K562 (cell line): Measurements from ENCODE around the gene SLC16A14. TPM values are rescaled to one million over a fixed set of nuclear protein-coding genes. Genes with fewer than 3 reads are reported as not detected.

ENCODE experiments used
- ADNP ChIP-seq: fragments of 200-800 bp; sonication (Bioruptor generic); IDR thresholded peaks from 2 replicates; pipeline ENCODE4 v1.6.1; 2016; ENCODE audit warnings: missing genetic modification characterization, missing compliant biosample characterization
- ARID2 ChIP-seq: fragments of 450-650 bp; IDR thresholded peaks from 2 replicates; pipeline ENCODE4 v1.6.1; 2017; ENCODE audit warnings: antibody characterized with exemption, mild to moderate bottlenecking
- ATF1 ChIP-seq, 2 experiments: fragments of 450-650 bp in 1 of 2; IDR thresholded peaks; 2 replicates each; pipeline ENCODE4 v1.6.1; 2016; ENCODE audit warnings: missing compliant biosample characterization in 1 of 2, missing genetic modification characterization in 1 of 2
- ATF7 ChIP-seq: fragments of 450-650 bp; IDR thresholded peaks from 2 replicates; pipeline ENCODE4 v1.7.1; 2014; ENCODE audit warnings: mild to moderate bottlenecking, moderate library complexity
- BRF1 ChIP-seq: IDR thresholded peaks from 3 replicates; pipeline ENCODE4 v1.6.1; 2011; ENCODE audit warnings: borderline replicate concordance, mild to moderate bottlenecking; ENCODE audit not compliant: insufficient read length; ENCODE audit errors: extremely low read depth
- CBFA2T3 ChIP-seq: fragments of 450-650 bp; IDR thresholded peaks from 2 replicates; pipeline ENCODE4 v1.6.1; 2017
- CC2D1A ChIP-seq: fragments of 450-650 bp; IDR thresholded peaks from 2 replicates; pipeline ENCODE4 v1.6.1; 2017; ENCODE audit warnings: mild to moderate bottlenecking
- EGR1 ChIP-seq: fragments of 450-650 bp; conservative IDR thresholded peaks from 2 replicates; pipeline ENCODE4 v1.6.1; 2017; ENCODE audit warnings: mild to moderate bottlenecking
- HDAC1 ChIP-seq, 2 experiments: fragments of 450-650 bp; IDR thresholded peaks; 2 replicates each; pipeline ENCODE4 v1.6.1; 2016 to 2017; ENCODE audit warnings: inconsistent platforms in 1 of 2, mild to moderate bottlenecking in 1 of 2, moderate library complexity in 1 of 2
- KLF16 ChIP-seq: IDR thresholded peaks from 2 replicates; pipeline ENCODE4 v1.6.1; 2016; ENCODE audit warnings: antibody characterized with exemption
- L3MBTL2 ChIP-seq: fragments of 450-650 bp; IDR thresholded peaks from 2 replicates; pipeline ENCODE4 v1.6.1; 2016; ENCODE audit warnings: mild to moderate bottlenecking, moderate library complexity
- NFIC ChIP-seq: fragments of 450-650 bp; IDR thresholded peaks from 2 replicates; pipeline ENCODE4 v1.6.1; 2017; ENCODE audit warnings: mild to moderate bottlenecking, inconsistent platforms
- NFYB ChIP-seq: IDR thresholded peaks from 2 replicates; pipeline ENCODE4 v1.6.1; 2011; ENCODE audit warnings: mild to moderate bottlenecking, moderate library complexity; ENCODE audit not compliant: insufficient read length; ENCODE audit errors: extremely low read depth
- NR2C1 ChIP-seq, 2 experiments: fragments of 450-650 bp; IDR thresholded peaks; 2 replicates each; pipeline ENCODE4 v1.6.1; 2017; ENCODE audit warnings: mild to moderate bottlenecking in 2 of 2, antibody characterized with exemption in 1 of 2, inconsistent platforms in 1 of 2, missing compliant biosample characterization in 1 of 2, missing genetic modification characterization in 1 of 2
- OTX1 ChIP-seq: fragments of 450-650 bp; formaldehyde crosslinking; IDR thresholded peaks from 2 replicates; pipeline ENCODE4 v1.4.0; 2022; ENCODE audit warnings: mild to moderate bottlenecking
- PML ChIP-seq: IDR thresholded peaks from 2 replicates; pipeline ENCODE4 v1.6.1; 2012; ENCODE audit warnings: low read length, inconsistent platforms
- PPARD ChIP-seq: fragments of 250-450 bp; sonication (Bioruptor Pico); IDR thresholded peaks from 2 replicates; pipeline ENCODE4 v1.8.0; 2022; ENCODE audit warnings: inconsistent platforms, mild to moderate bottlenecking, moderate library complexity
- PRMT5 ChIP-seq: sonication (generic); formaldehyde crosslinking; IDR thresholded peaks from 2 replicates; pipeline ENCODE4 v1.5.0; 2020; ENCODE audit warnings: missing genetic modification reagents
- RBM14 ChIP-seq: fragments of 200-400 bp; formaldehyde crosslinking; IDR thresholded peaks from 2 replicates; pipeline ENCODE4 v1.6.1; 2018; ENCODE audit warnings: low read depth, mild to moderate bottlenecking, low read length, moderate library complexity, borderline replicate concordance; ENCODE audit not compliant: insufficient read depth
- RCOR1 ChIP-seq, 2 experiments: IDR thresholded peaks; 2 replicates each; pipeline ENCODE4 v1.6.1; 2012; ENCODE audit warnings: low read depth in 2 of 2, low read length in 2 of 2, borderline replicate concordance in 1 of 2, improper control_type of control experiment in 1 of 2
- SLC30A9 ChIP-seq: fragments of 250-450 bp; sonication (Bioruptor Pico); IDR thresholded peaks from 2 replicates; pipeline ENCODE4 v1.8.0; 2022; ENCODE audit warnings: mild to moderate bottlenecking, moderate library complexity
- SNRNP70 ChIP-seq: fragments of 200-400 bp; formaldehyde crosslinking; optimal IDR thresholded peaks from 2 replicates; pipeline ENCODE3; 2017; ENCODE audit warnings: low read depth, low read length
- SOX6 ChIP-seq: fragments of 450-650 bp; IDR thresholded peaks from 2 replicates; pipeline ENCODE4 v1.6.1; 2014; ENCODE audit warnings: mild to moderate bottlenecking
- TCF3 ChIP-seq: sonication (generic); formaldehyde crosslinking; IDR thresholded peaks from 2 replicates; pipeline ENCODE4 v1.4.0; 2020; ENCODE audit warnings: mild to moderate bottlenecking, missing genetic modification reagents
- ZFP1 ChIP-seq: fragments of 450-650 bp; formaldehyde crosslinking; IDR thresholded peaks from 2 replicates; pipeline ENCODE4 v1.4.0; 2020; ENCODE audit warnings: mild to moderate bottlenecking, mixed read lengths
- ZNF644 ChIP-seq: fragments of 200-800 bp; sonication (Bioruptor generic); IDR thresholded peaks from 2 replicates; pipeline ENCODE4 v1.6.1; 2016; ENCODE audit warnings: low read depth, missing genetic modification characterization, missing compliant biosample characterization
- ZNF75A ChIP-seq: fragments of 450-650 bp; formaldehyde crosslinking; IDR thresholded peaks from 2 replicates; pipeline ENCODE4 v1.4.0; 2020; ENCODE audit warnings: mild to moderate bottlenecking
- polyA plus RNA-seq, 8 experiments: library from polyadenylated mRNA; depleted of rRNA in 4 of 8; stranded (reverse) in 5 of 8; unstranded in 3 of 8; fragments of >200 nt; fragmentation: Nextera tagmentation in 2 of 8; fragmentation: Illumina TruSeq in 1 of 8; extraction: Ambion mirVana in 2 of 8; extraction: Trizol in 1 of 8; gene quantifications; 2 replicates each; pipeline versions ENCODE4 v1.2.1 to v1.2.3, GENCODE V29; 2011 to 2014; ENCODE audit warnings: inconsistent platforms in 1 of 8, missing spikeins in 1 of 8
- total RNA-seq, 7 experiments: library from RNA; depleted of rRNA in 6 of 7; stranded (reverse); fragments of >200 nt in 6 of 7; fragmentation: Illumina TruSeq in 2 of 7; extraction: Trizol in 2 of 7; gene quantifications; 2 replicates each; pipeline versions ENCODE4 v1.2.1 to v1.2.3, GENCODE V29; 2011 to 2021; ENCODE audit warnings: low replicate concordance in 1 of 7
- TF ChIP-seq, protein P1 (sequence below): fragments of 450-650 bp; IDR thresholded peaks from 2 replicates; pipeline ENCODE4 v1.6.1; 2016; ENCODE audit warnings: mild to moderate bottlenecking
- TF ChIP-seq, protein P2 (sequence below): fragments of 450-650 bp; conservative IDR thresholded peaks from 2 replicates; pipeline ENCODE4 v1.6.1; 2016; ENCODE audit warnings: missing genetic modification characterization, low read depth, mild to moderate bottlenecking, missing compliant biosample characterization, moderate library complexity
- TF ChIP-seq, protein P3 (sequence below): fragments of 250-450 bp; sonication (Bioruptor Pico); IDR thresholded peaks from 2 replicates; pipeline ENCODE4 v1.6.1; 2021; ENCODE audit warnings: mild to moderate bottlenecking

SLC16A14 gene
- total and polyA plus RNA-seq, 9 of the 15 experiments (the other 6 are each of a cell fraction or from before 2014, with no cell fraction given): not detected

DNA sequence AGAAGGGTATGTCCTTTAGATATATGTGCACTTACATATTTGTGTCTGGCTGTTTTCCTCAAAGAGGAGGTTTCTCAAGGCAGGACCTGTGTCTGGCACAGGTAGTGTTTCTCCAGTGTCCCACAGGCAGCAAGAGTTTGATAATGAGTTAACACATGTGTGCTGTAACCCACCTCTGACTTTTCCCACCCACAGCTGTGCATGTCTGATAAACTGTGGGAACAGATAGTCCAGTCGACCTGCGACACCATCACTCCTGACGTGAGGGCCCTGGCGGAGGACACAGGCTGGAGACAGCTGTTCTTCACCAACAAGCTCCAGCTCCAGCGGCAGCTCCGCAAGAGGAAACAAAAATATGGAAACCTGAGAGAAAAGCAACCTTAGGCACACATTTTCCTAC is 58.2 kb downstream of the SLC16A14 start (continued):
- TF ChIP-seq, protein P1, sequence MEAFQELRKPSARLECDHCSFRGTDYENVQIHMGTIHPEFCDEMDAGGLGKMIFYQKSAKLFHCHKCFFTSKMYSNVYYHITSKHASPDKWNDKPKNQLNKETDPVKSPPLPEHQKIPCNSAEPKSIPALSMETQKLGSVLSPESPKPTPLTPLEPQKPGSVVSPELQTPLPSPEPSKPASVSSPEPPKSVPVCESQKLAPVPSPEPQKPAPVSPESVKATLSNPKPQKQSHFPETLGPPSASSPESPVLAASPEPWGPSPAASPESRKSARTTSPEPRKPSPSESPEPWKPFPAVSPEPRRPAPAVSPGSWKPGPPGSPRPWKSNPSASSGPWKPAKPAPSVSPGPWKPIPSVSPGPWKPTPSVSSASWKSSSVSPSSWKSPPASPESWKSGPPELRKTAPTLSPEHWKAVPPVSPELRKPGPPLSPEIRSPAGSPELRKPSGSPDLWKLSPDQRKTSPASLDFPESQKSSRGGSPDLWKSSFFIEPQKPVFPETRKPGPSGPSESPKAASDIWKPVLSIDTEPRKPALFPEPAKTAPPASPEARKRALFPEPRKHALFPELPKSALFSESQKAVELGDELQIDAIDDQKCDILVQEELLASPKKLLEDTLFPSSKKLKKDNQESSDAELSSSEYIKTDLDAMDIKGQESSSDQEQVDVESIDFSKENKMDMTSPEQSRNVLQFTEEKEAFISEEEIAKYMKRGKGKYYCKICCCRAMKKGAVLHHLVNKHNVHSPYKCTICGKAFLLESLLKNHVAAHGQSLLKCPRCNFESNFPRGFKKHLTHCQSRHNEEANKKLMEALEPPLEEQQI: no peak
- TF ChIP-seq CC2D1A: no peak
- peak; percentile 64; the same call in 1 of the 2 replicates for TF ChIP-seq SOX6
- TF ChIP-seq BRF1: no peak
- TF ChIP-seq, protein P2, sequence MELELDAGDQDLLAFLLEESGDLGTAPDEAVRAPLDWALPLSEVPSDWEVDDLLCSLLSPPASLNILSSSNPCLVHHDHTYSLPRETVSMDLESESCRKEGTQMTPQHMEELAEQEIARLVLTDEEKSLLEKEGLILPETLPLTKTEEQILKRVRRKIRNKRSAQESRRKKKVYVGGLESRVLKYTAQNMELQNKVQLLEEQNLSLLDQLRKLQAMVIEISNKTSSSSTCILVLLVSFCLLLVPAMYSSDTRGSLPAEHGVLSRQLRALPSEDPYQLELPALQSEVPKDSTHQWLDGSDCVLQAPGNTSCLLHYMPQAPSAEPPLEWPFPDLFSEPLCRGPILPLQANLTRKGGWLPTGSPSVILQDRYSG (tag): no peak
- TF ChIP-seq OTX1 (CRISPR knock-in tag): no peak
- TF ChIP-seq ATF7: 0 out of 2 replicates have a peak, but pooled peaks have one; percentile 26
- no peak for TF ChIP-seq ZFP1 (CRISPR knock-in tag)
- TF ChIP-seq PML: peak; percentile 79
- TF ChIP-seq NR2C1 (IDR thresholded peaks at IDR 0.05): no peak
- no peak for TF ChIP-seq NR2C1 (tag; IDR thresholded peaks at IDR 0.05)
- TF ChIP-seq SNRNP70: no peak
- peak; percentile 82 for TF ChIP-seq ZNF75A (CRISPR knock-in tag)
- 0 out of 2 replicates have a peak, but pooled peaks have one; percentile 6 for TF ChIP-seq EGR1
- no peak for TF ChIP-seq SLC30A9 (CRISPR knock-in tag)
- peak; percentile 64; the same call in 1 of the 2 replicates for TF ChIP-seq KLF16
- TF ChIP-seq L3MBTL2: peak; percentile 48
- no peak for TF ChIP-seq ZNF644 (tag)
- no peak for TF ChIP-seq ARID2
- peak in 1 of 2 experiments; percentile 51; a peak in 1 of 4 replicates for TF ChIP-seq RCOR1 (IDR thresholded peaks at IDR 0.05; ENCODE audit: borderline replicate concordance in 1 of 2, low read depth in 2 of 2, low read length in 2 of 2)
- TF ChIP-seq ADNP: no peak
- no peak for TF ChIP-seq PPARD (CRISPR knock-in tag)
- TF ChIP-seq RBM14: no peak
- TF ChIP-seq NFIC: peak; percentile 55
- TF ChIP-seq NFYB: no peak
- peak; percentile 91 for TF ChIP-seq CBFA2T3
- TF ChIP-seq HDAC1 (IDR thresholded peaks at IDR 0.05): 0 out of 4 replicates have a peak, but pooled peaks of 1 of the 2 experiments have one; percentile 30
- TF ChIP-seq PRMT5 (CRISPR knock-in tag): no peak
- TF ChIP-seq, protein P3, sequence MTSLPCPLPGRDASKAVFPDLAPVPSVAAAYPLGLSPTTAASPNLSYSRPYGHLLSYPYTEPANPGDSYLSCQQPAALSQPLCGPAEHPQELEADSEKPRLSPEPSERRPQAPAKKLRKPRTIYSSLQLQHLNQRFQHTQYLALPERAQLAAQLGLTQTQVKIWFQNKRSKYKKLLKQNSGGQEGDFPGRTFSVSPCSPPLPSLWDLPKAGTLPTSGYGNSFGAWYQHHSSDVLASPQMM (CRISPR knock-in tag): no peak
- peak; percentile 91 for TF ChIP-seq TCF3 (CRISPR knock-in tag)
- TF ChIP-seq ATF1 (CRISPR knock-in tag; IDR thresholded peaks at IDR 0.05): no peak
- TF ChIP-seq ATF1 (tag; IDR thresholded peaks at IDR 0.05): peak; percentile 50
